Measurements from ENCODE around the gene ENTHD1. TPM values are rescaled to one million over a fixed set of nuclear protein-coding genes. Genes with fewer than 3 reads are reported as not detected.

Gene ENTHD1
- total RNA-seq, 4 donors from 2014 or later: not detected

- H3K27ac ChIP-seq: no peak overlapping the region
- no peak for TF ChIP-seq POLR2A (IDR thresholded peaks at IDR 0.05)
- no peak for TF ChIP-seq CTCF (IDR thresholded peaks at IDR 0.05)
- H3K4me3 ChIP-seq: no peak overlapping the region
- H3K36me3 ChIP-seq: no peaks in the 10 kb centered on the region
- no peaks in the 10 kb centered on the region for H3K27me3 ChIP-seq
- H3K9me3 ChIP-seq: no peaks in the 10 kb centered on the region
- DNase-seq: no peak
- H3K4me1 ChIP-seq: peaks cover 0 to 4% (median 0%) of the 10 kb centered on the region in 4 donors
Measured at GRCh38 chr22:39707816-39708215, 185.7 kb downstream of the ENTHD1 start.

- Histone ChIP-seq H3K27me3 (no peaks in the 10 kb centered on the region), H3K9me3 (no peaks in the 10 kb centered on the region), H3K36me3 (no peaks in the 10 kb centered on the region), H3K27ac (no peak overlapping the region), H3K4me3 (no peak overlapping the region), H3K4me1 (peaks cover 0 to 4% (median 0%) of the 10 kb centered on the region in 4 donors)
- DNase-seq: no peak
- TF ChIP-seq CTCF (IDR thresholded peaks at IDR 0.05): no peak
- TF ChIP-seq POLR2A (IDR thresholded peaks at IDR 0.05): no peak
Measured at GRCh38 chr22:39707351-39707750, 186.2 kb downstream of the ENTHD1 start.

GRCh38 chr22:39706376-39707140, 187.0 kb downstream of the ENTHD1 start:
- Histone ChIP-seq H3K9me3 (no peaks in the 10 kb centered on the region), H3K27me3 (no peaks in the 10 kb centered on the region), H3K36me3 (no peaks in the 10 kb centered on the region), H3K4me1 (peaks cover 0 to 4% (median 0%) of the 10 kb centered on the region in 4 donors), H3K4me3 (no peak overlapping the region), H3K27ac (no peak overlapping the region)
- no peak for DNase-seq
- TF ChIP-seq CTCF (IDR thresholded peaks at IDR 0.05) (no peak), POLR2A (IDR thresholded peaks at IDR 0.05) (no peak)

GRCh38 chr22:39705386-39705785, 188.2 kb downstream of the ENTHD1 start:
- TF ChIP-seq POLR2A (IDR thresholded peaks at IDR 0.05): no peak
- TF ChIP-seq CTCF (IDR thresholded peaks at IDR 0.05): no peak

GRCh38 chr22:39703928-39704639, 189.5 kb downstream of the ENTHD1 start:
- no peaks in the 10 kb centered on the region for H3K36me3 ChIP-seq
- H3K27me3 ChIP-seq: no peaks in the 10 kb centered on the region
- TF ChIP-seq POLR2A (IDR thresholded peaks at IDR 0.05) (no peak), CTCF (IDR thresholded peaks at IDR 0.05) (no peak)
- no peak overlapping the region for H3K27ac ChIP-seq
- H3K4me1 ChIP-seq: no peaks in the 10 kb centered on the region
- H3K9me3 ChIP-seq: no peaks in the 10 kb centered on the region
- H3K4me3 ChIP-seq: no peak overlapping the region
- DNase-seq: no peak

More at GRCh38 chr22:39705386-39705785, 188.2 kb downstream of the ENTHD1 start:
- H3K27me3 ChIP-seq: no peaks in the 10 kb centered on the region
- no peak for DNase-seq
- H3K4me3 ChIP-seq: no peak overlapping the region
- no peak overlapping the region for H3K27ac ChIP-seq
- no peaks in the 10 kb centered on the region for H3K9me3 ChIP-seq
- no peaks in the 10 kb centered on the region for H3K36me3 ChIP-seq
- H3K4me1 ChIP-seq: peaks cover 0 to 4% (median 0%) of the 10 kb centered on the region in 4 donors

Measured in Peyer's patch (tissue), 4 donors.